Small intestine (tissue), 7 donors: ENCODE measurements around the gene SCPEP1. TPM values are rescaled to one million over a fixed set of nuclear protein-coding genes. Genes with fewer than 3 reads are reported as not detected.

Source experiments
- DNase-seq, 2 donors: peaks; one replicate each; pipeline versions ENCODE4 v3.0.0 to v3.0.0-alpha.2; 2013
- FAIRE-seq: peaks from 2 replicates; lab custom pipeline; 2012; peaks lifted over from hg19 to GRCh38; lab: Jason Lieb, UNC
- H3K27ac ChIP-seq, 3 donors: one replicate each; pipeline ENCODE4 v1.5.1; 2013; ENCODE audit warnings: low read length in 2 of 3, mild to moderate bottlenecking in 2 of 3, control low read depth in 1 of 3, inconsistent platforms in 1 of 3, low read depth in 1 of 3, moderate library complexity in 1 of 3
- H3K27me3 ChIP-seq, 3 donors: one replicate each; pipeline ENCODE4 v1.6.1; 2013; ENCODE audit warnings: low read length in 3 of 3, inconsistent platforms in 1 of 3; ENCODE audit not compliant: control insufficient read depth in 3 of 3, insufficient read depth in 3 of 3
- H3K36me3 ChIP-seq, 3 donors: one replicate each; pipeline ENCODE4 v1.6.1; 2013; ENCODE audit warnings: low read length in 3 of 3, inconsistent platforms in 1 of 3, low read depth in 1 of 3, mild to moderate bottlenecking in 1 of 3, moderate library complexity in 1 of 3; ENCODE audit not compliant: control insufficient read depth in 3 of 3, insufficient read depth in 2 of 3
- H3K4me1 ChIP-seq, 3 donors: one replicate each; pipeline ENCODE4 v1.6.1; 2013; ENCODE audit warnings: low read length in 2 of 3, inconsistent platforms in 1 of 3, low read depth in 1 of 3, mild to moderate bottlenecking in 1 of 3, moderate library complexity in 1 of 3; ENCODE audit not compliant: control insufficient read depth in 3 of 3, insufficient read depth in 2 of 3
- H3K4me3 ChIP-seq, 3 donors: one replicate each; pipeline ENCODE4 v1.5.1; 2013; ENCODE audit warnings: low read length in 3 of 3, control low read depth in 1 of 3, inconsistent platforms in 1 of 3, low read depth in 1 of 3, mild to moderate bottlenecking in 1 of 3, moderate library complexity in 1 of 3
- H3K9me3 ChIP-seq, 2 donors: one replicate each; pipeline ENCODE4 v1.6.1; 2013; ENCODE audit warnings: low read depth in 1 of 2, low read length in 1 of 2; ENCODE audit not compliant: control insufficient read depth in 2 of 2, insufficient read depth in 1 of 2
- whole genome bisulfite sequencing, 3 donors: extraction: QIAGEN DNeasy Blood & Tissue Kit; methylation state at CpG; one replicate each; pipeline ENCODE4 v1.1.7; 2013; 5-methylcytosine and 5-hydroxymethylcytosine counted together
- polyA plus RNA-seq, 4 donors: library from polyadenylated mRNA; stranded (reverse) in 3 of 4; unstranded in 1 of 4; fragments of 200-250 nt in 3 of 4; fragments of 120-200 nt in 1 of 4; gene quantifications; one replicate each; pipeline versions ENCODE4 v1.2.1 to v1.2.3, GENCODE V29; 2013
- donor health status: healthy with polysubstance abuse.
- donor health status: control.
- donor health status: control.
- donor health status: Bipolar disorder and iron deficiency.
- donor health status: healthy.

The SCPEP1 gene
- polyA plus RNA-seq, 4 donors, result 16.8 to 380 (median 38.2) TPM

DNA sequence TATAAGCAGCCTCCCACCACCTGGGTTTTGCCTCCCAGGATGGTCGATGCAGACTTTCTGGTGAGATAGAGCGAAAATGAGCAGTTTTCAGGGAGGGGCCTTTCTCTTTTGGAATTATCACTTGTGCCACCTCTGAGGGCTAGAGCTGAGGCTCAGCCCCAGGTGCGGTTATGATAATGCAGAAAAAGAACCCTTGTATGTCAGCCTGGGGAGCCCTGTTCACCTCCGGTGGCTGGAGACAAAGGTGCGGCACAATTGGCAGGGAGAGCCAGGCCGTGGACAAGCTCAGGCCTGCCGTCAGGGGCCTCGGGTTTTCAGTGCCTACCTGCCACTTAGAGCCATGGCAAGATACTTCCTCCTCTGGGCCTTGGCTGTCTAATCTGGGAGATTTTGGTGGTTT is 4.4 kb downstream of the SCPEP1 start:
- Histone ChIP-seq H3K27me3 (no peaks in the 10 kb centered on the region), H3K4me3 (no peak overlapping the region), H3K4me1 (peaks cover 0 to 45% (median 10%) of the 10 kb centered on the region in 3 donors), H3K27ac (no peak overlapping the region), H3K9me3 (no peaks in the 10 kb centered on the region), H3K36me3 (peaks cover 0 to 46% (median 0%) of the 10 kb centered on the region in 3 donors)
- WGBS, 3 donors, result 84 to 90% (median 89%) methylated on average over 8 of the region's 8 CpGs
- DNase-seq (no peak), FAIRE-seq (no peak)

DNA sequence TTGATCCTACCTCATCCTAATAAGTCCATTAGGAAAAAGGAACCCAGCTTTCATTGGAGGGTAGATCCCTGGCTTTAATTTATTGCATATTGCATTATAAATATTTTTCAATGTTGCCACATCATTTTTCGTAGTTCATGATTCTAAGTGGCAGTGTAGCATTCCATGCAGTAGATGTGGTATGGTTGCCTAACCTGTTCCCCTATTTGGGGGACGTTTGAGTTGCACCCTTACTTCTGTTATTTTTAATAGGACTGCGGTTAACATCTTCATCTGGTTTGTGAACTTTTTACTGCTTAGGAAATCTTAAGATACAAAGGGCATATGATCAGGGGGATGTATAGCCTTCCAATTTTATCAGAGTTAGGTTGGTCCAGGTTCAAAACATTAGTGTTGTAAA is 5.4 kb downstream of the SCPEP1 start:
- FAIRE-seq, result no peak
- H3K4me1 ChIP-seq, result peaks cover 0 to 53% (median 16%) of the 10 kb centered on the region in 3 donors
- H3K4me3 ChIP-seq, result no peak overlapping the region
- no peaks in the 10 kb centered on the region for H3K9me3 ChIP-seq
- DNase-seq, result peak in 1 of 2 donors; percentile 50
- no peaks in the 10 kb centered on the region for H3K27me3 ChIP-seq
- 39 to 64% (median 40%) methylated on average over 3 of the region's 3 CpGs for WGBS, 3 donors
- H3K27ac ChIP-seq, result no peak overlapping the region
- H3K36me3 ChIP-seq, result peaks cover 0 to 49% (median 0%) of the 10 kb centered on the region in 3 donors

DNA sequence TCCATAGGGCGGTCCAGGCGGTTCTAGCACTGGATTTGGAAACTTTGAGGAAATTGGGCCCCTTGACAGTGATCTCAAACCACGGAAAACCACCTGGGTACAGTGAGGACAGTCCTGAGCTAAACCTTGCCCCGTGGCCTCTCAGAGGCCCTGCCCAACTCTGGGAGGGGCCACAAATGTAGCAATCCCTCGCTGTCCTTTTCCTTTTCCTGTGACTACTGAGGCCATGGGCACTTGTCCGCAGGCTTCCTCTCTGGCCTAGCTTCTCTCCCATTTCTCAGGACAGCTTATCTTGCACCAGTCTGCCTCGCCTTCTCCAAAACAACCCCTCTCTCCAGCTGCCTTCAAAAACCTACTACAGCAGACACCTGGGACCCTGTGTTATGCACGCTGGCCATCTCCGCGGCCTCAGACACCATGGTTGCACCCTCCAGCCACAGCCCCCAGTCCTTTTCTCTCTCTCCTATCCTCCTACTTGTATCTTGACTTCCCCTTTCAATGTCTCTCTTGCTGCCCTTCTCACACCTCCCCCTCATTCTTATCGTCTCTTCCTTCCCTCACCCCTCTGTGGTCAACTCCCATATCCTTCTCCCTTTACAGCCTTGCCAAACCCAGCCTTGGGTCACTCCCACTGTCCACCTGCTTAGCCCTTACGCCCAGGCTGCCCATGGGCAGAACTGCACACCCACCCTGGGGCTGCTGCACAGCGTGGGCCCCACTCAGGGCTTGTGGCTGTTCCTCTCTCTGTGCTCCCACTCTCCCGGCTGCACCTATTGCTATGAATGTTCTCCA is 7.6 kb downstream of the SCPEP1 start:
- DNase-seq (peak in 1 of 2 donors; percentile 59), FAIRE-seq (no peak)
- peaks cover 0 to 53% (median 9%) of the 10 kb centered on the region in 3 donors for H3K4me1 ChIP-seq
- 82 to 84% (median 84%) methylated on average over 14 of the region's 14 CpGs for WGBS, 3 donors
- H3K27me3 ChIP-seq, result no peaks in the 10 kb centered on the region
- H3K9me3 ChIP-seq, result no peaks in the 10 kb centered on the region
- H3K27ac ChIP-seq, result peak overlapping the region in 1 of 3 donors; percentile 21
- no peak overlapping the region for H3K4me3 ChIP-seq
- peaks cover 0 to 59% (median 0%) of the 10 kb centered on the region in 3 donors for H3K36me3 ChIP-seq

DNA sequence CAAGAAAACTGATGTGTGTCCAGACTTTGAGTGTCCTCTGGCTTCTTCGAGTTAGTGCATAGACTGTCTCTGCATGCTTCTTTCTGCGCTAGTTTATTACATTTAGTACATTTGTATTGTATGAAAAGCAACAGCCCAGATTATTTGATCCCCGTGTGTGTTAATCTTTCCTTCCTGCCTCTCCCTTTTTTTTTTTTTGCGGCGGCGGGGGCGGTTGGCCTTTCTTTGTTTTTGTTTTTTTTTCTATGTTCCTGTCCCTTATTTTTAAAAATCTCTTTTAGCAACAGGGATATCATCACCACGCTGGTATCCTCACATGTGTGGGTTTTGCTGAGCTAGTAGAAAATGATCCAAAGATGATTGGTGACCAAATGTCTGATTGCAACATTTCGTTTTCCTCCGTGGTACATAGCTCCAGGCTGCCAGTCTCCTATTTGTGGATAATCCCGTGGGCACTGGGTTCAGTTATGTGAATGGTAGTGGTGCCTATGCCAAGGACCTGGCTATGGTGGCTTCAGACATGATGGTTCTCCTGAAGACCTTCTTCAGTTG is 9.4 kb downstream of the SCPEP1 start:
- H3K36me3 ChIP-seq, result peaks cover 0 to 53% (median 0%) of the 10 kb centered on the region in 3 donors
- WGBS, 3 donors, result 86 to 91% (median 87%) methylated on average over 11 of the region's 11 CpGs

DNA sequence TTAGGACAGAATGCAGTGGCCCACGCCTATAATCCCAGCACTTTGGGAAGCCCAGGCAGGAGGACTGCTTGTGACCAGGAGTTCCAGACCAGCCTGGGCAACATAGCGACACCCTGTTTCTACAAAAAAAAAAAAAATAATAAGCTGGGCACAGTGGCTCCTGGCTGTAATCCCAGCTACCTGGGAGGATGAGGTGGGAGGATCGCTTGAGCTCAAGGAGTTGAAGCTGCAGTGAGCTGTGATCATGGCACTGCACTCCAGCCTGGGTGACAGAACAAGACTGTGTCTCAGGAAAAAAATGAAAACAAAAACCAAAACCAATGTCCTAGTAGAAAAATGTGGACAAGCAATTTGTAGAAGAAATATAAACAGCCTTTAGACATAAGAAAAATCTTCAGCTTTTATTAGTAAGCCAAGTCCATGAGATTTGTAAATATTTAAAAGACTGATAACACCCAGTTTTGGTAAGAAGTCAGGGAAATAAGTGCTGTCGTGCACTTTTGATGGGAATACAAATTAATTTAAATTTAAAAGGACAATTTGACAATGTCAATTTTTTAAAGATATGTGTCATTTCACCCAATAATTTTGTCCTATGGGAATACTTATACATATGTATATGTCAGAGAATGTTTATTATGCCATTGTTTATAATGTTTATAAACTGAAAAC is 11.1 kb downstream of the SCPEP1 start:
- Histone ChIP-seq H3K36me3 (peaks cover 0 to 57% (median 0%) of the 10 kb centered on the region in 3 donors), H3K9me3 (no peaks in the 10 kb centered on the region), H3K4me1 (peaks cover 0 to 28% (median 9%) of the 10 kb centered on the region in 3 donors), H3K27ac (no peak overlapping the region), H3K4me3 (no peak overlapping the region), H3K27me3 (no peaks in the 10 kb centered on the region)
- DNase-seq (no peak), FAIRE-seq (no peak)
- 91 to 98% (median 96%) methylated on average over 4 of the region's 4 CpGs for WGBS, 3 donors

More for the DNA sequence above, 9.4 kb downstream of the SCPEP1 start:
- Histone ChIP-seq H3K9me3 (no peaks in the 10 kb centered on the region), H3K4me3 (no peak overlapping the region), H3K27me3 (no peaks in the 10 kb centered on the region), H3K4me1 (peaks cover 0 to 40% (median 9%) of the 10 kb centered on the region in 3 donors), H3K27ac (no peak overlapping the region)
- DNase-seq, result no peak
- no peak for FAIRE-seq

DNA sequence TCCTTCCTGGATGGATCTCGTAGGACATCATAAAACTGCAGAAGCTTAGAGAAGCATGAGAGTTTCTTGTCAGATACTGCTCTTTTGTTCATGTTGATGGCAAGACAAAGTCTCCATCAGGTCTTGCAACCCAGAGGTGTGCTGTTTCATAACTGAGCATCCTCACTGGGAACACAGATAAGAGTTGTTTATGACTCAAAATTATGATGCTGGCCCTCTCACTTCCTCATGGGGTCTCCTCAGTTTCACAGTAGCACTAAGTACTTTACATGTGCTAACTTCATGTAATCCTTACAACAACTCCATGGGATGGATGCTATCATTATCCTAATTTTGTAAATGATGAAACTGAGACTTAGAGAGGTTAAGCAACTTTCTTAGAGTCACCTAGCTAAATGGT is 14.4 kb downstream of the SCPEP1 start:
- no peak overlapping the region for H3K4me3 ChIP-seq
- H3K36me3 ChIP-seq, result peaks cover 0 to 49% (median 0%) of the 10 kb centered on the region in 3 donors
- no peak for FAIRE-seq
- H3K9me3 ChIP-seq, result no peaks in the 10 kb centered on the region
- H3K27me3 ChIP-seq, result no peaks in the 10 kb centered on the region
- WGBS, 3 donors, result 41 to 61% (median 61%) methylated on average over 1 of the region's 1 CpG
- no peak overlapping the region for H3K27ac ChIP-seq
- peaks cover 0 to 8% (median 5%) of the 10 kb centered on the region in 3 donors for H3K4me1 ChIP-seq
- no peak for DNase-seq

DNA sequence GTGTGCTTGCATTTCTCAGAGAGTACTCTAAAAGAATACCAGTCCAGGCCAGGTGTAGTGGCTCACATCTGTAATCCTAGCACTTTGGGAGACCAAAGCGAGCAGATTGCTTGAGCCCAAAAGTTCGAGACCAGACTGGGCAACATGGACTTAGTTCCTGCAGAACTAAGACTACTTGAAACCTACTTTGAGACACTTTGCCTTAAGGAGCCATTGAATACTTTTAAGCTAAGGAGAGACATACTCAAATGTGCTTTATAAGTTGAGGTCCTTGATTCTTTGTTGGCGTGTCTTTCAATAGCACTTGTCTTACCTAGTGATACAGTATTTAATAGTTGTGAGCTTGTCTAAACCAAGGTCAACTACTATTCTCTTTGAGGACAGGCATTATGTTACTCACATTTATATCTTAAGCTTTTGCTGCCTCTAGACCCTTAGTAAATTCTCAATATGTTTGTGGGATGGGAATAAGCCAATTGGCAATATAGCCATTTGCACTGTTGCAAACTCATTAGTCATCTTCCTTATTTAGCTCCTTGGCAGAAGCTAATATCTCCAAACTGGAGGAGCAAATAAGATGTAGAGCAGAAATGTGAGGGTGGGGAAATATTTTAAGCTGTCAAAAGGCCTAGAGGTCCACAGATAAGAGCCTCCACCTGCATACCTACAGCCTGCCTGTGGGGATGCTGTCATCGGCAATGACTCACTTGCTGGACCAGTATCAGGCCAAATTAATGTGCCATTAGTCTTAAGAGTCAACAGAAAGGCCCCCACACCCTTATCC is 16.3 kb downstream of the SCPEP1 start:
- FAIRE-seq (no peak), DNase-seq (no peak)
- whole genome bisulfite sequencing, 3 donors, result 91 to 100% (median 96%) methylated on average over 4 of the region's 4 CpGs
- Histone ChIP-seq H3K9me3 (no peaks in the 10 kb centered on the region), H3K4me3 (no peak overlapping the region), H3K27ac (no peak overlapping the region), H3K4me1 (no peaks in the 10 kb centered on the region), H3K36me3 (peaks cover 0 to 51% (median 0%) of the 10 kb centered on the region in 3 donors), H3K27me3 (no peaks in the 10 kb centered on the region)

DNA sequence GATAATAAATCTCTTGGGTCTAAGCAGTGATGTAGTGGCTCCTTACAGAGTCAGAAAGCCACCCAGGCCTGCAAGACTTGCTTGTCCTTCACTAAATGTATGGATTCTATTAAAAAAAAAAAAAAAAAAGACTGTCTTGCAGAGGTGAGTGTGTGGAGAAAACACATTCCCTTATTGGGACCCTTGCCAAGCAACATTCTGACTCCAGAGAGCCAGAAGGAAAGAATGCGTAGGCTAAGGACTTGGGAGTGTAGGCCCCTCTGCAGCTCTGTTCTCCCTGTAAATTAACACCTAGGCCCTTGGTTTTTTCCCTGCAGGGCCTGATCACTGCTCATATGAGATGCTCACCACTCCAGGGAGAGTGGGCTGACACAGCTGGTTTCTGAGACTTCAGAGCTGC is 17.8 kb downstream of the SCPEP1 start:
- H3K27ac ChIP-seq, result no peak overlapping the region
- 86 to 95% (median 94%) methylated on average over 1 of the region's 1 CpG for WGBS, 3 donors
- no peak overlapping the region for H3K4me3 ChIP-seq
- H3K4me1 ChIP-seq, result no peaks in the 10 kb centered on the region
- H3K9me3 ChIP-seq, result no peaks in the 10 kb centered on the region
- FAIRE-seq (no peak), DNase-seq (no peak)
- H3K27me3 ChIP-seq, result no peaks in the 10 kb centered on the region
- H3K36me3 ChIP-seq, result peaks cover 0 to 50% (median 0%) of the 10 kb centered on the region in 3 donors
